IPS-11a (cell line): ENCODE results near the gene MAST2.

Source experiments
- H3K4me3 ChIP-seq: one replicate; pipeline ENCODE4 v1.5.1; 2013; ENCODE audit warnings: low read depth, low read length, control low read depth

The MAST2 gene

DNA sequence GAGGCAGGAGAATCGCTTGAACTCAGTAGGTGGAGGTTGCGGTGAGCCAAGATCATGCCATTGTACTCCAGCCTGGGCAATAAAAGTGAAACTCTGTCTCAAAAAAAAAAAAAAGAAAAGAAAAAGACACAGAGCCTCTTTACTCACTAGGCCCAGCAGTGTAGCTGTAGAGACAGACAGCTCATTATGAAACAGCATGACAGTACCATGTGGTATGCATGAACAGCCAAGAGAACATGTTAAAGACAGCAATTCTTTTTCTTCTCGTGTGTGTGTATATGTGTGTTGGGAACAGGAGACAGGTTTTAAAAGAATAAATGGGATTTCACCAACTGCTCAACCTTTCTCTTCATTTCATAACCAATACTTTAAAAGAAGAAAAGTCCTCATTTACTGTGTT lies 210.2 kb downstream of the MAST2 start:
- H3K4me3 ChIP-seq: no peak overlapping the region

DNA sequence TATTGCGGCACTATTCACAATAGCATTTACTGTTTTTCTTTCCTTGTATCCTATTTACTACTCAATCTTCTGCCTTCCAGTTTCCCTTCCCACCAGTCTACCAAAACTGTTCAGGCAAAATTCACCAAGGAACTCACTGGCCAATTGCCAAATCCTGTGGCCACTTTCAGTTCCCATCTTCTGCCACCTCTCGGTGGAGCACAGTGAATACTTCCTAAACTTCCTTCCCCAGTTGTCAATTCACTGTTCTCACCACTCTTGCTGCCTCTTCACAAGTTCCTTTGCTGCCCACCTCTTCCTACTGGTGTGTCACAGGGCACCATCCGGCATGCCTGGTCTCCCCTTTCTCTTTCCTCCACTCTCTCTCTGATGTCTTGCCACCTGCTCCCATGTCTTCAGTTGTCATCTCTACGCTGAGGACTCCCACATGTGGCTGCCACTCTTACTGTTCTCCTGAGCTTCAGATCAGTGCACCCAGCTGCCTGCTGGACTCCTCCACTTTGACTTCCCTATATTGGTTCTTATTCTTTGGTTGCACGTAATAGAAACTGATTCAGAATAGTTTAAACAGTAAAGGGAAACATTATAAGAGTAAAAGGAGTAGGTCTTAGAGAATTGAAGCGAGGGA lies 214.6 kb downstream of the MAST2 start:
- no peak overlapping the region for H3K4me3 ChIP-seq

DNA sequence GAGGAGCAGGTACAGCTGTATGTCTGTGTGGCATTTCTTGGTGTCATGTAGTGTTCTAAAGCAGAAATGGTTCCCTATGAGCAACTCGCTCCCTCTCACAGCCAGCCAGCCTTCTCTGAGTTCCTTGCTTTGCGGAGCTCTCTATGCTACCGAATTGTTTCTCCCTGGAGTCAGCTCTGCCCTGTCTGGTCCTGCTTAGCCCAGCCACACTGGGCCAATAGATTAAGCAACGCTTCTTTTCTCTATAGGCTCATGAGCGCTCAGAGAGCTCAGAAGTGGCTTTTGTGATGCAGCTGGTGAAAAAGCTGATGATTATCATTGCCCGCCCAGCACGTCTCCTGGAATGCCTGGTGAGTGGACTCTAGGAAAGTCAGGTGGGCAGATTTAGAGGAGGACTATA lies 215.9 kb downstream of the MAST2 start:
- H3K4me3 ChIP-seq: no peak overlapping the region

DNA sequence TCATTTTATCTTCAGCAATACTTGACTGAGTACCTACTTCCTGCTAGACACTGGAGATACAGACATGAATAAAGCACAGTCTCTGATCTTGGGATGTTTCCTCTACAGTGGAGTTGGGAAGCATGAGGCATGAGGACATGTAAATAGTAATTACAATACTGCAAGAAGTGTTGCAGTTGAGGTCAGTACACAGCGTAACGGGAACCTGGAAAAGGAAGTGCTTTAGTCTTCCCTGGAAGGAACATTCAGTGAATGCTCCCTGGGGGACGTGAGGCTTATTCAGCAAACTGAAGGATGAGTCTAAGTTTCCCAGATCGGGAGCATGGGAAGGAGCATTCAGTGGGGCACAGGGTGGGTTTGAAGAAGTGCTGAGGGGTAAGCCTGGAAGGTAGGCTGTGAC lies 216.6 kb downstream of the MAST2 start:
- H3K4me3 ChIP-seq: no peak overlapping the region

DNA sequence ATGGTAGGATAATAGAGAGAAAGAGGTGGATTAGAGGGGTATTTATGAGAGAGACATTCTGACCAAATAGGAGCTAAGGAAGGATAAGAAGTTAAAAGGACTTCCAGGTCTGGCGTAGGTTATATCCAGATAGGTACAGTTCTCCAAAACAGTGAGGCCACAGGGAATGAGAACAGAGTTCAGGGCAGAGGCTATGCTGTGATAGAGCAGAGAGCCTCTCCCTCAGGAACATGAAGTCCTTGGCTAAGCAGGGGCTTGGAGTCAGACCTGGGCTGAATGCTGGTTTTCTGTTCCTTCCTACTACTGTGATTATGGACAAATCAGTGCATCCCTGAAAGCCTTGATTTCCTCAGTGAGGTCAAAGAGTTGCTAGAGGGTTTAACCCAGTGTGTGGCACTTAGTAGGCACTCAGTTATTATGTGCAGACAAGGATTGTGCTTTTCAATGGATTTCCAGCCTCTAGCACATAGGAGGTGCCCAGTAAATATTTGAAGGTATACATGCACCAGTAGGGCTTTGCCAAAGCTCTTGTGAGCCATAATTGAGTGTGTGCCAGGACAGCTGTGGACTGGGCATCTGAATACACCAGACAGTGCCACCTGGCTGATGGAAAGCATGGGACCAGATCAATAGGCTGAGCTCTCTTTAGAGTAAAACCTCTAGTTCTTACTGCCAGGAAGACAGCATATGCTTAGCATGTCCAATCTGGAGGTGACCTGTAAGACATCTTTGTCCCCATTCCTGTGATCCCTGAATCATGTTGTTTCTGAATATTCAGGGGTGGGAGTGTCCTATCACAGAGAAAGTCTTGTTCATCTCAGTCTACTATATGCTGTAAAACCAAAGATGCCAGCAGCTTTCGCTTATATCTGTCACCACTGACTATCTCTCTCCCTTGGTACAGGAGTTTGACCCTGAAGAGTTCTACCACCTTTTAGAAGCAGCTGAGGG lies 217.9 kb downstream of the MAST2 start:
- no peak overlapping the region for H3K4me3 ChIP-seq

DNA sequence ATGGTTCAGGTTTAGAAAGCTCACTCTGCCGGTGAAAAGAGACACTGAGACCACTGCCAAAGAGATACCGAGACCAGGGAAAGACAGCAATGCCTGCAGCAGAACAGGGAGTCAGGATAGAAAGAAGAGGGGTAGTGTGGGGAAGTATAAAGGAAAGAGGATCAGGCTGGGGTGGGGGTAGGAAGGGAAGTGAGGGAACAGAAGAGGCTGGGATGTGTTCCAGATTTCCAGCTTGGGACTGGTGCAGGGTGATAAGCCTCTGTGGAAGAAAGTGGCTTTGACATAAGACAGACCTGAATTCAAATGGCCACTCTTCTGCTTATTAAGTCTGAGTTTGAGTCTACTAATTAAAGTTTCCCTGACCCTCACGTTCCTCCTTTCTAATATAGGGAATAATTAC lies 223.1 kb downstream of the MAST2 start:
- H3K4me3 ChIP-seq: no peak overlapping the region

DNA sequence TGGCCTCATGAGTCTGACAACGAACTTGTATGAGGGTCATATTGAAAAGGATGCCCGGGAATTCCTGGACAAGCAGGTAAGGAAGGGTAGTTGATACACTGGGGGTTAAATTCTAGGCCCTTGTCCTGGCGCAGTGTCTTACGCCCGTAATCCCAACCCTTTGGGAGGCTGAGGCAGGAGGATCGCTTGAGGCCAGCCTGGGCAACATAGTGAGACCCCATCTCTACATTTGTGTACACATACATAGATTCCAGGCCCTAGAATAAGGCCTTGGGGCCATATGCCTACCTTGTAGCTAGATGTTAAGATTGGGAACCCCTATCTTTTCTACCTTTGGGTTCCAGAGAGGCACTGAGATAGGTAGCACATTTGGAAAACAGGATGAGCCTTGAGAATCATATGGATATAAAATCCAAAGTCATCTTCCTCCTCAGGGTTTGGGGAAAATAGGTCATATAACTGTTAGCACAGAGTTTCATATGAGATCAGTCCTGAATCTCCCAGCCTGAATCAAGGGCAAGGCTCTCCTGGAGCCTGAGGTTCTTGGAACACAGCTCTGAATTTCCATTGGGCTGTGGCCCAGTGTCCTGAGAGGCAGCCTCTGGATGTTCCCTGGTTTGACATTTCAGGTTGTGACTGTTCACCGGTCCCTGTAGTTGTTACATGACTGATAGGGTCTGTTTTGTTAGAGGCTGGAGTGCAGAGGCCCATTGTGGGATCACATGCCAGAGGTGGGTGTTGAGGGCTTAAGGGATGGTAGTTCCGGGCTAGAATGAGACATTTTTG lies 224.6 kb downstream of the MAST2 start:
- no peak overlapping the region for H3K4me3 ChIP-seq

DNA sequence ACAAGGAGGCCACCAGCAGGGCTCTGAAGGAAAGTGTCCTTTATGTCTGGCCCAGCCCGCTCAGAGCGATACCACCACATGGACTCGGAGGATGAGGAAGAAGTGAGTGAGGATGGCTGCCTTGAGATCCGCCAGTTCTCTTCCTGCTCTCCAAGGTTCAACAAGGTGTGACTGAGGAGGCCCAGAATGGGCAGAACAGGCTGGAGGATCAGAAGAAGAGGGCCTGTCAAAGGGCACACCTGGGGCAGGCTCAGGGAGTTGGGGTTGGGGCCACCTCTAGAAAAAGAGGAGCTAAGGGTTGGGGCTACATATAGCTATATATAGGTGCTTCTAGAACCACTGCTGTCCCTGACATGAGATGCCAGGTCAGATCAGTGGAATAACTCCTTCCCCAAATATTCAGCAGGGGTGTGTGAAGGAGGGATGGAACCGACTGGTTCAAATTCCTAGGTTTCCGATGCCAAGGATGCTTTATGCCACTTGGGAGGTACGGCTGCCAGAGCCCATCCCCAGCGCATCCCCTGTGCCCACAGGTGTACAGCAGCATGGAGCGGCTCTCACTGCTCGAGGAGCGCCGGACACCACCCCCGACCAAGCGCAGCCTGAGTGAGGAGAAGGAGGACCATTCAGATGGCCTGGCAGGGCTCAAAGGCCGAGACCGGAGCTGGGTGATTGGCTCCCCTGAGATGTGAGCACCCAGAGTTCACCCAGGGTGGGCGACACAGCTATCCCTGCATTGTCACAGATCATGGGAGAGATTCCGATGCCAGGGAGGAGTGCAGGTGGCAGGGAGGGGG lies 226.9 kb downstream of the MAST2 start:
- H3K4me3 ChIP-seq: no peak overlapping the region

DNA sequence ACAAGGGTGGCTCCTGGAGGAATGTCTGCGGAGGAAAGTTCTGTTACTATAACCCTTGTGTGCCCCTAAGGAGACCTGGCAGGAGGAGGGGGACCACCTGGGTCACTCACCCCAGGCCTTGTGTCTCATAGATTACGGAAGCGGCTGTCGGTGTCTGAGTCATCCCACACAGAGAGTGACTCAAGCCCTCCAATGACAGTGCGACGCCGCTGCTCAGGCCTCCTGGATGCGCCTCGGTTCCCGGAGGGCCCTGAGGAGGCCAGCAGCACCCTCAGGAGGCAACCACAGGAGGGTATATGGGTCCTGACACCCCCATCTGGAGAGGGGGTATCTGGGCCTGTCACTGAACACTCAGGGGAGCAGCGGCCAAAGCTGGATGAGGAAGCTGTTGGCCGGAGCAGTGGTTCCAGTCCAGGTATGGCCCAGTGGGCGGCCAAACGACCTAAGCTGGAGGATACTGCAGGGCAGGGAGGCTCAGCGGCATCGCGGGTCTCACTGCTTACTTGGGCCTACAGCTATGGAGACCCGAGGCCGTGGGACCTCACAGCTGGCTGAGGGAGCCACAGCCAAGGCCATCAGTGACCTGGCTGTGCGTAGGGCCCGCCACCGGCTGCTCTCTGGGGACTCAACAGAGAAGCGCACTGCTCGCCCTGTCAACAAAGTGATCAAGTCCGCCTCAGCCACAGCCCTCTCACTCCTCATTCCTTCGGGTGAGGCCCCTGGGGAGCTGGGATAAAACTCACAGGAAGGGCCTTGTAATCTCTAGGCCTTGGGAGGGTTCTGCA lies 227.7 kb downstream of the MAST2 start:
- H3K4me3 ChIP-seq: no peak overlapping the region

DNA sequence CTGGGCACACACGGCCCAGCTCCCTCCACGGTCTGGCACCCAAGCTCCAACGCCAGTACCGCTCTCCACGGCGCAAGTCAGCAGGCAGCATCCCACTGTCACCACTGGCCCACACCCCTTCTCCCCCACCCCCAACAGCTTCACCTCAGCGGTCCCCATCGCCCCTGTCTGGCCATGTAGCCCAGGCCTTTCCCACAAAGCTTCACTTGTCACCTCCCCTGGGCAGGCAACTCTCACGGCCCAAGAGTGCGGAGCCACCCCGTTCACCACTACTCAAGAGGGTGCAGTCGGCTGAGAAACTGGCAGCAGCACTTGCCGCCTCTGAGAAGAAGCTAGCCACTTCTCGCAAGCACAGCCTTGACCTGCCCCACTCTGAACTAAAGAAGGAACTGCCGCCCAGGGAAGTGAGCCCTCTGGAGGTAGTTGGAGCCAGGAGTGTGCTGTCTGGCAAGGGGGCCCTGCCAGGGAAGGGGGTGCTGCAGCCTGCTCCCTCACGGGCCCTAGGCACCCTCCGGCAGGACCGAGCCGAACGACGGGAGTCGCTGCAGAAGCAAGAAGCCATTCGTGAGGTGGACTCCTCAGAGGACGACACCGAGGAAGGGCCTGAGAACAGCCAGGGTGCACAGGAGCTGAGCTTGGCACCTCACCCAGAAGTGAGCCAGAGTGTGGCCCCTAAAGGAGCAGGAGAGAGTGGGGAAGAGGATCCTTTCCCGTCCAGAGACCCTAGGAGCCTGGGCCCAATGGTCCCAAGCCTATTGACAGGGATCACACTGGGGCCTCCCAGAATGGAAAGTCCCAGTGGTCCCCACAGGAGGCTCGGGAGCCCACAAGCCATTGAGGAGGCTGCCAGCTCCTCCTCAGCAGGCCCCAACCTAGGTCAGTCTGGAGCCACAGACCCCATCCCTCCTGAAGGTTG lies 231.4 kb downstream of the MAST2 start:
- no peak overlapping the region for H3K4me3 ChIP-seq

DNA sequence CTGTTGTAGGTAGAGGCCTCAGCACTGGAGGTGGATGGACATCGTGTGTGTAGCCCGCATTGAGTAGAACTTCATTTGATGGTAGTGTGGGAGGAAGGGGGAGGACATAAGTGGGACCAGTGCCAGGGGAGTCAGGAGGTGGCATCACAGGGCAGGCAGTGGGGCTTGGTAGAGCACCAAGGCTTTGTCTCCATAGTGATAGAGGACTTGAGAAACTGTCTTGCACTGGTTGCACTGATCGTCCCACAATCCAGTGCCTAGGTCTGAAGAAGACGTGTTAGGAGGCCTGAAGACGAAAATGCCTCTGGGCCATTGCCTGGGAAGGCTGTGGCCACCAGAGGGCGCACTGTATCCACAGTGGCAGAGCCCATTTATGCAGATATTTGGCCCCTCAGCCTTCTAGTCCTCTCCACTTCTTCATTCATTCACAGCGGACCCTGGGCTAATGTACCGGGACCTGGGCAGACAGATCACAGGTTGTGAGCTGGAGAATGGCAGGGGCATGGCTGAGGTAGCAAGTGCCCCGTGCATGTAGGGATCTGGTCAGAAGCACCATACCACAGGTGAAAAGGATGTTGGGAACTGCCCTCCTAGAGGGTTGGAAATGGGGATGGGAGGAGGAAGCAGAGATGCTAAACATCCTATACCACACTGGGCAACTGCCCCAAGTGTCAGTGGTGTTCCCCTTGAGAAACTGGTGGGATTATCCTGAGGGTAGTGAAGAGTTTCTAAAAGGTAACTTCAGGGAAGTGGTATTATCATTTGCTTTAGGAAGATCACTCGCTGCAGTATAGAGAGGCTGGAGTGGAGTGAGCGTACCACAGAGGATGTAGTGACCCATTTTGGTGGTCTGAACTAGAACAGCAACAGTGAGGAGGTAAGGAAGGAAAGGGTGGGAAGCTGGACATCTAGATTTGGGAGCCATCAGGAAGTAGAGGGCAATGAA lies 233.8 kb downstream of the MAST2 start:
- no peak overlapping the region for H3K4me3 ChIP-seq

DNA sequence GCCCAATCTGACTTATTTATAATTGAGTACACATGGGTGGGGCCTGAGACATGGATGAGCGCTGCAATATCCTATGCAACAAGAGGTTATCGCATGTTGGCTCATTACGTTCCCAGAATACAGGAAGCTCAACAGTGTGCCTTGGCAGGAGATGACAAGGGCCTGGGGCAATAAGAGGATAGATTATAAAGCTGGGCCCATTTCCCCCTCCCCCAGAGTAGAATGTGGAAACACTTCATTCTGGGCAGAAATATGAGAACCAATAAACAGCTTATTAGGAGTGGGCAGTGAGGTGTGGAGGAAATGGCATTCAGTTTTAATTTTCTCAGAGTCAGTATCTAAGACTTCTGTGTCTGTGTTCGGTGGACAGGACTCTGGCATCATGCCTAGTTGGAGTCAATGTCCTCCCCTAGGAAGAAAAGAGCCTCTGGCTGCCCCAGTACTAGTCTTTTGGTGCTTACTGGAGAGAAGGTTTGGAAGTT lies 236.2 kb downstream of the MAST2 start:
- no peak overlapping the region for H3K4me3 ChIP-seq

DNA sequence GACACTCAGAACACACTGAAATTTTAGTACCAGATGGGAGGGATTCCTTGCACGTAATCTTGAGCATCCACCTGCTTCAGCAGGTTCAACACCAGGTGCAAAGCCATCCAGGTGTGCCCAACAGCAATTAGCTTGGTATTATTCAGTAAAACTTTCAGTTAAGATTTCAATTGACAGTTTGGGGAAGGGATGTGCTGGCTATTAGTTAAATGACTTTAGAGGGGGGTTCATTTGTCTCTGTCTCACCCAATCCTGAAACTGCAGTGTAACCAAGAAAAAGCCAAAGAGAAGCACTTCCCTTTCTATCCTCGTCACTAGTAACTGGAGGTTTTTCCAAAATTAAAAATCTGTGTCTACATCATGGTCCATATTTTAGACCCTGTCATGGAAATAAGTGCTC lies 238.1 kb downstream of the MAST2 start:
- no peak overlapping the region for H3K4me3 ChIP-seq

DNA sequence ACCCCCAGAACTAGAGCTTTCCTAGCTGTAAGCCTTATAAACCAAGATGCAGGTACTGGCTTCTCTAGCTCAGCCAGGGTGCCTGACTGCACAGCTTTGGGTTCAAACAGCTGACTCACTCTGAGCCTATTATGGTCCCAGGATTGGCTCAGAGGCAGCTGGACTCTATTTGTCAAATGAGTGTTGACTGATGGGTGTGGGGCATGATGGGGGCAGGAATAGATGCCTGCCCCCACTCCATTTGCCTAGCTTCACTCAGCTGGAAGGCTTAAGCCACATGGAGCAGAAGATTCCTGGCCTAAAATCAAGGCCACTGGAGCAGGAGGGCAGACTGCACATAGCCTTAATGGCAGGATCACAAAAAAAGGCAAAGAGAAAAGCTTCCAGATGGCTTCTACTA lies 238.6 kb downstream of the MAST2 start:
- no peak overlapping the region for H3K4me3 ChIP-seq

DNA sequence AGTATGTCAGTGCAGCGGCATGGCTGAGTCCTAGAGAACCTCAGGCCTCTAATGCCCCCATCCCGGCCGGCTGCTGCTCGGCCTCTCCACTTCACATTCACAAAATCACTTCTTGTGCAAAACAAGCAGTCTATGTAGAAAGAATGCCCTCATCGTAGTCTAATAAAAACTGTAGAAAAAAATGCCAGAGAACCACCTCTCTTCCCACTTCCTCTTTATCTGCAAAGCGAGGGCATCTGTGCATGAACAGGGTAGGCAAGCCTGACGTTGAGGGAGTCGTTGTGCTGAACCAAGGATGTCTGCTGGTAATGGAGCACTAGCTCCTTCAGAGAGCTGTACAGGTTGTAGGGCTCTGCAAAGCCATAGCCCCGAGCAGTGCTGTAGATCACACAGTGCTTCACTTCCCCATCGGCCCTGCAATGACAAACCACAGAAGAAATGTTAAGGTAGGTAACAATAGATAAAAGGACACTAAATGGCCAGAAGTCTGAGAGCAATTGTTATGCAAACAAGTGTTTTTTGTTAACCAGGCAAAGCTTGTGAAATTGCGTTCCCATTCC lies 240.1 kb downstream of the MAST2 start:
- H3K4me3 ChIP-seq: no peak overlapping the region

DNA sequence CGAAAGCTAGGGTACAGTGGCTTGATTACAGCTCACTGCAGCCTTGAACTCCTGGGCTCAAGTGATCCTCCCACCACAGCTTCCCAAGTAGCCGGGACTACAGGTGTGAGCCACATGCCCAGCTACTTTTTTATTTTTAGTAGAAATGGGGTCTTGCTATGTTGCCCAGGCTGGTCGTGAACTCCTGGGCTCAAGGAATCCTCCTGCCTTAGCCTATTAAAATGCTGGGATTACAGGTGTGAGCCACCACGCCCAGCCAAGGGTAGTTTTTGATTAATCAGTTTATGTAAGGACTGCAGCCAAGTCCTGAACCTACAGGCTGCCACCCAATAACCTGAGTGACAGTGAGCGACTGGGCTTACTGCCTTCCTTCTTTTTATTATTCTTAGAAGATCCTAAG lies 240.7 kb downstream of the MAST2 start:
- no peak overlapping the region for H3K4me3 ChIP-seq

DNA sequence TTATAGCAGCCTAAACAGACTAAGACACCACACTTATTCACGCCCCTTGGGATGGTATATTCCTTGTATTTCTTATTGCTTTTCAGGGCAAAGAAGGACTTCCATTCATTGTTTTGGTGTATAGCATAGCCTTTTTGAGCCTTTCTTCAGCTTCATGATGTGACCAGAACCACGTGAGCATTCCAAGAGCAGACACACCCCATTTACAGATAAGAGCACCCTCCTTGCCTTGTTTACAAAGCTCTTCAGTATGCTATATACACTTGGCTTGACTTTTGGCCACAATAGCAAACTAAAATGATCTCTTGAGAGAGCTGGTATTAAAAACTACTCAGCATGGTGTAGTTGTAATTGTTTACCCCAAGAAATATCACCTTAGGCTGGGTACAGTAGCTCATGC lies 250.3 kb downstream of the MAST2 start:
- no peak overlapping the region for H3K4me3 ChIP-seq
